Epidermal melanocyte (primary cell): ENCODE data around the gene ANKRD33.

Source experiments
- DNase-seq: peaks from one replicate; pipeline ENCODE4 v3.0.0; 2011; ENCODE audit warnings: low spot score; ENCODE audit not compliant: insufficient read length

The ANKRD33 gene

DNA sequence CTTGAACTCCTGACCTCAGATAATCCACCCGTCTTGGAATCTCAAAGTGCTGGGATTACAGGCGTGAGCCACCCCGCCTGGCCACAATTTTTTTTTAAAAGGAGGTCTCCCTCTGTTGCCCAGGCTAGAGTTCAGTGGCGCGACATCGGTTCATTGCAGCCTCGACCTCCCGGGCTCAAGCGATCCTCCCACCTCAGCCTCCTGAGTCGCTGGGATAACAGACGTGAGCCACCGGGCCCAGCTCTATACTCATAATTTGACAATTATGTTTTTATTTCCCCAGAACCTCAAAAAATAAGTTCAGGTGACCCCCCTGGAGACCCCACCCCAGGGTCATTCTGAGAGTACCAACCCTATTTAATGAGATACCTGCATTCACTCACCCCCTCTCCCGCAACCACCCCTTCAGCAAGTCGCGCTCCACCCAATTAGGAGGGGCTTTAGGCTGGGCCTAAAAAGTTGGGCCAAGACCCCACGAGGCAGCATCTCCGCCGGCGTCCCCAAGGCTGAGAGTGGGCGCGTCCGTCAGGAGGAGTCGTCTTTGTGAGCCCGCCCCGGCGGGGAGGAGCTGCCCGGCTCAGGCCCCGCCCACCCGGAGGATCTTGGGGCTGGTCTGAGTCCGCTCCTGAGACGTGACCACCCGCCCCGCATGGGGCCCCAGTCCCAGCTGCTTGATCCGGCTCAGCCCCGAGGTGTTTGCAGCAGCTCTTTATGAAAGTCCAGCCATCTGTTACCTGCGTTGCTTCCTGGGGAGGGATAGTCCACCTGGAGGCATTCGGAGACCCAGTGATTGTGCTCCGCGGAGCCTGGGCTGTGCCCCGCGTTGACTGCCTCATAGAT is at the start of gene ANKRD33:
Gene ANKRD33 (plus strand): TSS at position 628 of the 840 bp plus-strand sequence. CDS start 84 bp downstream, at position 712.
- no peak for DNase-seq

DNA sequence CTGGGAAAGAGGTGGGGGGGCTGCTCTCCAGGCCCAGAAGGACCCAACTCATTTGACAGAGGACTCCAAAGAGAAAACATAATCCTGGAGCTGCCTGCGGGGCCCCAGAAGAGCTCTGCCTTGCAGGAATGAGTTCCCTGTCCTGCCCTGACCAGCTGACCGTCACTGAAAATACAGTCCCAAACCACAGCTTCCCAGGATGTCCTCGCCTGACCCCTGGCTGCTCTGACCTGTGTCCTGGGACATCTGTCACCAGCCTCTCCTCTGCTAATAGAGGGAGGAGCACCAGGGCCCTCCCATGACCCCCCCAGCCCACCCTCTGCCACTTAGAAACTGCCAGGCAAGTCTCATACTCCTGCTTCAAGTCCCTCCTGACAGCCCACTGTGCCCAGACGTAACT is 49.1 kb upstream of the ANKRD33 start:
- no peak for DNase-seq

DNA sequence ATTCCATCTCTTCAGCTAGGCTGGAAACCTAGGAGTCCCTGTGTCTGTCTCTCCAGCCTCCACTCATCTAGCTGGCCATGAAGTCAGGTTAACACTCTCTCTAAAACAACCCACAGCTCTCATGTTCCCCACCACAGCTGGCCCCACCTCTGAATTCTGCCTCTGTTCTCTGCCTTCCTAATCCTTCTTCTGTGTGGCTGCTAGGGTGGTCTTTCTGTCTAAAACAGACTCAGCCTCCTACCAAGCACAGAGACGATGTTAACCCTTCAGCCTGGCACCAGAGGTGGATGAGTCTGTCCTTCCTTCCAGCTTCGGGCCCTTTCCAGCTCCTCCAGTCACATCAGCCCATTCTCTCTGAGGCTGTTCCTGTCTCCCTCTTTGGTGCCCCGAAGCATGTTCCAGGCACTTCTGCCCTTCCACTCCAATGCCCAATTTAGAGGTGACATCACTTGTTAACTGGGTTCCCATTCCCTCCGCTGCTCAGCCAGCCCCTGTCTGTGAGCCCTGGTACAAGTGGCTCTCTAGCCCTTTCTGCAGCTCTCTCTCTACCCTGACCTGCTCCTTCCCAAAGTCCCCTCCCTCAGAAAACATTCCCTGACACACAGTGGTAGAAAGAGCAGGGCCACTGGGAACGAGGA is 48.5 kb upstream of the ANKRD33 start:
- DNase-seq, result no peak

DNA sequence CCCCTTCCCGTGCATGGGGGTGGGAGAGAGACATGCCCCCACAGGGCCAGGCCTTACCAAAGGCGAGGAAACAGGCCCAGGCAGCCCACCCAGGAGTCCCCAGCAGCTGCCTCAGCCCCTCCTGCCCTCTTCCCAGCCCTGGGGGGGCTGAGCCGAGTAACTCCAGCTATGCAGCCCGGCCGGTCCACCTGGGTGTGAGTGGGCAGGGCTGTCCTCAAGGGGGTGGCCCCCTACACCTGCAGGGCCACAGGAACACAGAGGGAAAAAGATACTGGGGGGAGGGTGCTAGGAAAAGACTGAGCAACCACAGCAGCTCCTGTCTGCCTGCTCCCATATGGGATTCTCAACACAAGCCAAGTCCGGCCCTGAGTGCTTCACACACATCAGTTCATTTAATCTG is 46.9 kb upstream of the ANKRD33 start:
- no peak for DNase-seq

GRCh38 chr12:51841727-51842126 is 46.2 kb upstream of the ANKRD33 start:
- no peak for DNase-seq

- DNase-seq, result no peak
These were observed 43.0 kb upstream of the ANKRD33 start for GRCh38 chr12:51844854-51845253.

DNA sequence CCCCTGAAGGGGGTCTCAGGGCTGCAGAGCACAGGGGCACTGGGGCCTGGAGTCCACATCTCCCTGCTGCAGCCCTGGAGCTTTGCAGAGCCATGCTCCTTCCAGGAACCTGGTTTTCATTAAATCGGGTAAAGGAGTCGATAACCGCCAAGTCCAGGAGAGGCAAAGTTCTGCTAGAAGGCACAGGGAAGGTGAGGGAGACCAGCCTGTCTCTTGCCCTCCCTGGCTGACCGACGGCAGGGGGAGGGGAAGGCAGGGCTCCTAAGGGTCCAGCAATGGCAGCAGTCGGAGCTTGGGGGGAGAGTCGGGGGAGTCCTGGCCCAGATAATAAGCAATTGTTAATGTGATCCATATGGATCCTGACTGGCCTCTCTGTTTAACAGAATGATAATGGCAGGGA is 42.4 kb upstream of the ANKRD33 start:
- DNase-seq, result no peak

- DNase-seq, result no peak
These were observed 41.6 kb upstream of the ANKRD33 start for GRCh38 chr12:51846271-51846691.

DNA sequence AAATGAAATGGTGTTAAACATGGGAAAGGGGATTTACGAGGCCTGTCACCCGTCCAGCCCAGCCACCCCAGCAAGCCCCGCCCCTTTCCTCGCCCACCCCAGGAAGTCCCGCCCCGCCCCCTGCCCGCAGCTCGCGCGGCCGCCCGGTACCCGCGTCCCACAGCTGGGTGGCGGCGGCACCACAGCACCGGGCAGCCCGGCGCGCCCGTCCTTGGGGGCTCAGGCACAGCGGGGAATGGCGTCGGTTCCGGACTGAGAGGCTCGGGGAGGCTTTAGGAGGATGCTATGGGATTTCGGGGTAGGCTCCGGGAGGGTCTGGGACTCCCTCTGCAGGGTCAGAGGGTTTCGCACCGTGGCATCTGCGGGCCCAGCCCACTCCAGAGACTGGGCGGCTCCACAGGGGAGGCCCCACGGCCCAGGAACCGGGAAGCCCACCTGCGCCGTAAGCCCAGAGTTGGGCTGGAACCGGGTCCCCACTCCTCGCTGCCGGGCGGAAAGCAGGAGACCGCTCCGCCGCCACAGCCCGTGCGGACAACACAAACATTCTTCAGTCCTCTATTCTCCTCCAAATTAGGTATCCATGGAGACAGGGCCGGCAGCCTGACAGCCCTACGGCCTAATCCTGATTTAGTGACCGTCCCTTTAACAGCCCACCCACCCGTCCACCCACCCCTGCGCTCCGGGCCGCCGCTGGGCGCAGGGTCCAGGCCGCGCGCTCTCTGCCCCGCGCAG is 40.8 kb upstream of the ANKRD33 start:
- no peak for DNase-seq

DNA sequence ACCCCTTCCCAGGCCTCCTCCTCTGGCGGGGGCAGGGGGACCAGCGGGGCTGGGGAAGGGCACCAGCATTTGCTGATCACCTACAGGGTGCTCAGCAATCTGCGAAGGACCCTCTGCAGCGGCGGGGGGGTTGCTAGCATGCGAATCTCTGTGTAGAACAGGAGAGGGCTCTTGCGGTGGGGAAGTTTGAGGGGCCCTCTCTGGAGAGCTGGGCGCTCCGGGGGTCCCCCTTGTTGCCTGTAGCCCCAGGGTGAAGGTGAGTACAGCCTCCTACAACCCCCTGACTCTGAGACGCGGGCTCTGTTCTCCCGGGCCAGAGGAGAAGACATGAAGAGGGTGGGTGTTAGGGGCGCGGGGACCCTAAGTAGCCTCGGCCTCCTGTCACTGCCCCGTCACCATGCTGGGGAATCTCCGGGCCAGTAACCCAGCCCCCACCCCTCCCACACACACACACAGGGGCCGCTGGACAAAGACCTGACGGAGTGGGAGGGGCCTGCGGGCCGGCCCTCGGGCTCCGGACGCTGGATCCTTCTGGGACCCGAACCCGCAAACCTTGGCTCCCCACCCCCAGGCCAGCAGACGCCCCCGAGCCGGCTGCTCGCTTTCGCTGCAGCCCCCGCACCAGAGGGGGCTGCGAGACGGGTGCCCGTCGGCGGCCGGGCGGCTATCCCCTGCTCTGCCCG is 40.1 kb upstream of the ANKRD33 start:
- no peak for DNase-seq

- no peak for DNase-seq
These were observed 39.6 kb upstream of the ANKRD33 start, which contains the start of gene FIGNL2 for GRCh38 chr12:51848326-51848727. Gene FIGNL2 (minus strand): TSS chr12:51848718. CDS start chr12:51822413, 26,305 bp downstream.

GRCh38 chr12:51848841-51849735 is 38.8 kb upstream of the ANKRD33 start:
- DNase-seq, result no peak

- DNase-seq, result no peak
These were observed 37.6 kb upstream of the ANKRD33 start for GRCh38 chr12:51850081-51850964.

DNA sequence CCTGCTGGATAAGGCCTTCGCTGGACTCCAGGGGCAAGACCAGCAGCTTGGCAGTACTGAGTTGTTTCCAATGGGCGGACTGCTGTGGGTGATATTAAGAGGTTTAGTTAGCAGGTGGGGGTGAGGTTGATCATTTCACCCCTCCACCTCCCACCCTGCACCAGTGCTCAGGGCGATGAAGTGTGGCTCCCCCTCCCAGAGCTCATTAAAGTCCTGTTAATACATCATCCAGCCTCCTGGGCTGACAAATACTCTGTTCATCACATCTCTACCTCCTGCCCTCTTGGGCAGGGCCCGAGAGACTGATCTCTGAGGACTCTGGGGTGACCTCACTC is 37.0 kb upstream of the ANKRD33 start:
- DNase-seq, result no peak

GRCh38 chr12:51851413-51852124 is 36.3 kb upstream of the ANKRD33 start:
- no peak for DNase-seq

GRCh38 chr12:51852404-51853137 is 35.3 kb upstream of the ANKRD33 start:
- DNase-seq, result no peak

GRCh38 chr12:51855586-51856428 is 32.1 kb upstream of the ANKRD33 start:
- DNase-seq, result peak; percentile 75
